Measurements from ENCODE around the gene HCRT.
A peak's percentile ranks its signal among the peaks of the same experiment; 100 is the strongest.
"Not testable (repeated sequence)": the region's sequence is repeated elsewhere in the genome, so short reads cannot be mapped to it uniquely, and the experiment has no call there.

Gene HCRT

GRCh38 chr17:42200706-42201457 lies 15.6 kb upstream of the HCRT start:
- in situ Hi-C loops (cut with MboI; ENCODE audit: low pct_unique_long_range_greater_than_20kb, low sequenced_read_pairs): no loop called here
- DNase-seq: no peak

- in situ Hi-C loops (cut with MboI; ENCODE audit: low pct_unique_long_range_greater_than_20kb, low sequenced_read_pairs): no loop called here
- DNase-seq: no peak
These were observed 14.3 kb upstream of the HCRT start for GRCh38 chr17:42199416-42200011.

- DNase-seq: peak; percentile 70
These were observed 13.6 kb upstream of the HCRT start for GRCh38 chr17:42198897-42199296.

GRCh38 chr17:42197564-42198156 lies 12.4 kb upstream of the HCRT start:
- in situ Hi-C loops (cut with MboI; ENCODE audit: low pct_unique_long_range_greater_than_20kb, low sequenced_read_pairs): no loop called here

More at GRCh38 chr17:42198897-42199296, 13.6 kb upstream of the HCRT start:
- in situ Hi-C loops (cut with MboI; ENCODE audit: low pct_unique_long_range_greater_than_20kb, low sequenced_read_pairs): no loop called here

GRCh38 chr17:42193969-42194899 lies 9.0 kb upstream of the HCRT start, which contains the start of gene GHDC:
GHDC (minus strand) TSS chr17:42194494; CDS start chr17:42193581, 913 bp downstream.
- DNase-seq: peak; percentile 86

More at GRCh38 chr17:42197564-42198156, 12.4 kb upstream of the HCRT start:
- DNase-seq: no peak

GRCh38 chr17:42193216-42193968 lies 8.1 kb upstream of the HCRT start:
- in situ Hi-C loops (cut with MboI; ENCODE audit: low pct_unique_long_range_greater_than_20kb, low sequenced_read_pairs): no loop called here
- no peak for DNase-seq

More at GRCh38 chr17:42193969-42194899, 9.0 kb upstream of the HCRT start, which contains the start of gene GHDC:
- in situ Hi-C loops (cut with MboI; ENCODE audit: low pct_unique_long_range_greater_than_20kb, low sequenced_read_pairs): no loop called here

GRCh38 chr17:42192189-42193126 lies 7.2 kb upstream of the HCRT start:
- in situ Hi-C loops (cut with MboI; ENCODE audit: low pct_unique_long_range_greater_than_20kb, low sequenced_read_pairs): no loop called here
- no peak for DNase-seq

- in situ Hi-C loops (cut with MboI; ENCODE audit: low pct_unique_long_range_greater_than_20kb, low sequenced_read_pairs): no loop called here
- DNase-seq: no peak
These were observed 6.0 kb upstream of the HCRT start for GRCh38 chr17:42191275-42191608.

GRCh38 chr17:42190491-42191274 lies 5.4 kb upstream of the HCRT start:
- in situ Hi-C loops (cut with MboI; ENCODE audit: low pct_unique_long_range_greater_than_20kb, low sequenced_read_pairs): no loop called here
- no peak for DNase-seq

- DNase-seq: no peak
- in situ Hi-C loops (cut with MboI; ENCODE audit: low pct_unique_long_range_greater_than_20kb, low sequenced_read_pairs): no loop called here
These were observed 4.4 kb upstream of the HCRT start for GRCh38 chr17:42189651-42189965.

GRCh38 chr17:42188749-42189650 lies 3.7 kb upstream of the HCRT start:
- peak; percentile 95 for DNase-seq
- in situ Hi-C loops (cut with MboI; ENCODE audit: low pct_unique_long_range_greater_than_20kb, low sequenced_read_pairs): no loop called here

- in situ Hi-C loops (cut with MboI; ENCODE audit: low pct_unique_long_range_greater_than_20kb, low sequenced_read_pairs): no loop called here
These were observed 2.6 kb upstream of the HCRT start for GRCh38 chr17:42187833-42188232.

GRCh38 chr17:42186191-42186590 lies 939 bp upstream of the HCRT start:
- in situ Hi-C loops (cut with MboI; ENCODE audit: low pct_unique_long_range_greater_than_20kb, low sequenced_read_pairs); DNase-seq: not testable (repeated sequence)

More at GRCh38 chr17:42187833-42188232, 2.6 kb upstream of the HCRT start:
- DNase-seq: no peak

GRCh38 chr17:42185621-42185930 lies 324 bp upstream of the HCRT start:
- no peak for DNase-seq
- in situ Hi-C loops (cut with MboI; ENCODE audit: low pct_unique_long_range_greater_than_20kb, low sequenced_read_pairs): no loop called here

- peak; percentile 83 for DNase-seq
- in situ Hi-C loops (cut with MboI; ENCODE audit: low pct_unique_long_range_greater_than_20kb, low sequenced_read_pairs): no loop called here
These were observed 1.2 kb downstream of the HCRT start for GRCh38 chr17:42183741-42184711.

Measured in KBM-7 (cell line).